22Rv1 (cell line): Measurements from ENCODE around the gene ZNF385B.

Experiments
- CTCF ChIP-seq: fragments of 450-650 bp; IDR thresholded peaks from 2 replicates; pipeline ENCODE4 v1.5.1; 2017; ENCODE audit warnings: mild to moderate bottlenecking
- ZFX ChIP-seq: fragments of 450-650 bp; IDR thresholded peaks from 2 replicates; pipeline ENCODE4 v1.6.1; 2017; ENCODE audit warnings: antibody characterized with exemption, borderline replicate concordance

DNA sequence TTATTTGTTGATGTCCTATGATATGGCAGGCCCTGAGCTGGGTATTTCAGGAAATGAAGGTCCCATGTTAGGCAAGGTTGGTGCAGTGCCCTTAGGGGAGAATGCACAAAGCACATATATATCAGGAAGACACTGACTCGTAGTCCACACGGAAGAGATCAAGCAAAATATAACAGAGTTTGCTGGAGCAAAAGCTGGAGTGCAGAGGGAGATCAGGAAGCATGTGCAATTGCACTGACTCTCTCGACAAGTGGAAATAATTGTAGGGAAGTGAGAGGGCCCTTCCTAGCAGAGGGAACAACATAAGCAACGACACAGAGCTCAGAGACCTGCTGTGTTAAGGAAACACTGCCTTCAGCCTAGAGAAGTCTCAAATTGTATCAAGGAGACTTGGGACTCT lies 4.2 kb downstream of the ZNF385B start:
- no peak for TF ChIP-seq CTCF
- no peak for TF ChIP-seq ZFX
